Measurements from ENCODE around the gene TP53INP2. TPM values are rescaled to one million over a fixed set of nuclear protein-coding genes. Genes with fewer than 3 reads are reported as not detected.

Gene TP53INP2
- total RNA-seq, 1 donor from 2014 or later: 22.7 TPM

GRCh38 chr20:34689486-34689885, 14.7 kb upstream of the TP53INP2 start:
- H3K27me3 ChIP-seq (ENCODE audit: insufficient read depth, low read length): no peaks in the 10 kb centered on the region
- no peaks in the 10 kb centered on the region for H3K9me3 ChIP-seq (ENCODE audit: insufficient read depth, low read depth, low read length)
- no peaks in the 10 kb centered on the region for H3K36me3 ChIP-seq (ENCODE audit: insufficient read depth, low read length)
- no peaks in the 10 kb centered on the region for H3K79me2 ChIP-seq (ENCODE audit: insufficient read depth, low read length)
- H3K36me3 Mint-ChIP-seq (ENCODE audit: low read depth, unreplicated experiment): no peaks in the 10 kb centered on the region
- H3K27ac ChIP-seq (ENCODE audit: low read depth, low read length): no peak overlapping the region
- no peak overlapping the region for H3K4me3 ChIP-seq (ENCODE audit: insufficient read depth, low read depth, low read length)
- H3K27me3 Mint-ChIP-seq (ENCODE audit: low read depth, unreplicated experiment): peaks cover 7% of the 10 kb centered on the region
- H3K9me3 Mint-ChIP-seq (ENCODE audit: unreplicated experiment): no peaks in the 10 kb centered on the region
- H3K27ac Mint-ChIP-seq (ENCODE audit: unreplicated experiment): no peak overlapping the region
- DNase-seq (ENCODE audit: low read depth) (no peak), FAIRE-seq (no peak)
- H3K4me2 ChIP-seq (ENCODE audit: low read length): no peak overlapping the region
- H3K9ac ChIP-seq (ENCODE audit: low read length): no peak overlapping the region
- TF ChIP-seq EZH2 (IDR thresholded peaks at IDR 0.05; ENCODE audit: insufficient read depth, low read length): no peak
- no peak for TF ChIP-seq CTCF (IDR thresholded peaks at IDR 0.05; ENCODE audit: insufficient read depth, low read depth, low read length)
- H2AFZ ChIP-seq (ENCODE audit: low read depth, low read length): no peak overlapping the region
- no peak overlapping the region for H3K4me3 Mint-ChIP-seq (ENCODE audit: unreplicated experiment)
- no peaks in the 10 kb centered on the region for H4K20me1 ChIP-seq (ENCODE audit: insufficient read depth, low read length)
- no peaks in the 10 kb centered on the region for H3K4me1 ChIP-seq (ENCODE audit: insufficient read depth, low read length)
- H3K4me1 Mint-ChIP-seq (ENCODE audit: low read depth, unreplicated experiment): no peaks in the 10 kb centered on the region

- no peak overlapping the region for H2AFZ ChIP-seq (ENCODE audit: low read depth, low read length)
- TF ChIP-seq EZH2 (IDR thresholded peaks at IDR 0.05; ENCODE audit: insufficient read depth, low read length): no peak
- TF ChIP-seq CTCF (IDR thresholded peaks at IDR 0.05; ENCODE audit: insufficient read depth, low read depth, low read length): no peak
- Mint-ChIP-seq H3K4me1 (ENCODE audit: low read depth, unreplicated experiment) (no peaks in the 10 kb centered on the region), H3K36me3 (ENCODE audit: low read depth, unreplicated experiment) (no peaks in the 10 kb centered on the region), H3K4me3 (ENCODE audit: unreplicated experiment) (no peak overlapping the region), H3K27ac (ENCODE audit: unreplicated experiment) (no peak overlapping the region), H3K9me3 (ENCODE audit: unreplicated experiment) (no peaks in the 10 kb centered on the region), H3K27me3 (ENCODE audit: low read depth, unreplicated experiment) (peaks cover 7% of the 10 kb centered on the region)
- no peak for DNase-seq (ENCODE audit: low read depth)
- FAIRE-seq: no peak
- H4K20me1 ChIP-seq (ENCODE audit: insufficient read depth, low read length): no peaks in the 10 kb centered on the region
- H3K4me3 ChIP-seq (ENCODE audit: insufficient read depth, low read depth, low read length): no peak overlapping the region
- no peaks in the 10 kb centered on the region for H3K36me3 ChIP-seq (ENCODE audit: insufficient read depth, low read length)
- no peak overlapping the region for H3K9ac ChIP-seq (ENCODE audit: low read length)
- H3K9me3 ChIP-seq (ENCODE audit: insufficient read depth, low read depth, low read length): no peaks in the 10 kb centered on the region
- no peaks in the 10 kb centered on the region for H3K4me1 ChIP-seq (ENCODE audit: insufficient read depth, low read length)
- peaks cover 2% of the 10 kb centered on the region for H3K27me3 ChIP-seq (ENCODE audit: insufficient read depth, low read length)
- no peaks in the 10 kb centered on the region for H3K79me2 ChIP-seq (ENCODE audit: insufficient read depth, low read length)
- H3K4me2 ChIP-seq (ENCODE audit: low read length): no peak overlapping the region
- H3K27ac ChIP-seq (ENCODE audit: low read depth, low read length): no peak overlapping the region
Observed at GRCh38 chr20:34691838-34692237, 12.3 kb upstream of the TP53INP2 start.

- Histone ChIP-seq H3K79me2 (ENCODE audit: insufficient read depth, low read length) (no peaks in the 10 kb centered on the region), H3K4me3 (ENCODE audit: insufficient read depth, low read depth, low read length) (no peak overlapping the region), H3K4me1 (ENCODE audit: insufficient read depth, low read length) (no peaks in the 10 kb centered on the region), H2AFZ (ENCODE audit: low read depth, low read length) (no peak overlapping the region), H3K27me3 (ENCODE audit: insufficient read depth, low read length) (peaks cover 3% of the 10 kb centered on the region), H4K20me1 (ENCODE audit: insufficient read depth, low read length) (no peaks in the 10 kb centered on the region), H3K9me3 (ENCODE audit: insufficient read depth, low read depth, low read length) (no peaks in the 10 kb centered on the region), H3K4me2 (ENCODE audit: low read length) (no peak overlapping the region), H3K9ac (ENCODE audit: low read length) (no peak overlapping the region), H3K36me3 (ENCODE audit: insufficient read depth, low read length) (no peaks in the 10 kb centered on the region), H3K27ac (ENCODE audit: low read depth, low read length) (no peak overlapping the region)
- H3K36me3 Mint-ChIP-seq (ENCODE audit: low read depth, unreplicated experiment): no peaks in the 10 kb centered on the region
- DNase-seq (ENCODE audit: low read depth): no peak
- peaks cover 12% of the 10 kb centered on the region for H3K27me3 Mint-ChIP-seq (ENCODE audit: low read depth, unreplicated experiment)
- no peak for FAIRE-seq
- no peaks in the 10 kb centered on the region for H3K9me3 Mint-ChIP-seq (ENCODE audit: unreplicated experiment)
- H3K4me1 Mint-ChIP-seq (ENCODE audit: low read depth, unreplicated experiment): no peaks in the 10 kb centered on the region
- H3K4me3 Mint-ChIP-seq (ENCODE audit: unreplicated experiment): no peak overlapping the region
- TF ChIP-seq CTCF (IDR thresholded peaks at IDR 0.05; ENCODE audit: insufficient read depth, low read depth, low read length): no peak
- TF ChIP-seq EZH2 (IDR thresholded peaks at IDR 0.05; ENCODE audit: insufficient read depth, low read length): no peak
- H3K27ac Mint-ChIP-seq (ENCODE audit: unreplicated experiment): no peak overlapping the region
Observed at GRCh38 chr20:34693414-34693813, 10.7 kb upstream of the TP53INP2 start.

Measured in astrocyte (in vitro differentiated cells and primary cell).